ENCODE data around the gene CACNA1S.

CACNA1S gene

DNA sequence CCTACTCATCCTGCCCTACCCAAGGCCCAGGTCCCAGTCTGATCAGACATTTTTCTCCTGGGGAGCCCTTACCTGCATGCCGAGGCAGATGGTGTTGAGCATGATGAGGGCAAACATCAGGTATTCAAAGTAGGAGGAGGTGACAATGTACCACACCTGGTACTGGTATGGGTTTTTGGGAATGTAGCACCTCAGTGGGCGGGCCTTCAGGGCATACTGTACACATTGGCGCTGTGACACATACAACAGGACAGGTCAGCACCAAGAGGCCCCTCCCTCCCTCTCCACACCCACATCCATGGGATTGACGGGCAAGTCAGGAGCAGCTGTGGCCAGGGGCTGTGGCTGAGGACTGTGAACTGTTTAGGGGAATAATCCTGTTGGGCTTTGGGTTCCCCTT, 51.6 kb downstream of the CACNA1S start:
- Mint-ChIP-seq H3K27me3 (no peaks in the 10 kb centered on the region), H3K4me3 (no peak overlapping the region), H3K27ac (no peak overlapping the region), H3K36me3 (ENCODE audit: low read depth) (no peaks in the 10 kb centered on the region), H3K4me1 (ENCODE audit: low read depth) (peaks cover 16% of the 10 kb centered on the region), H3K9me3 (no peaks in the 10 kb centered on the region)

DNA sequence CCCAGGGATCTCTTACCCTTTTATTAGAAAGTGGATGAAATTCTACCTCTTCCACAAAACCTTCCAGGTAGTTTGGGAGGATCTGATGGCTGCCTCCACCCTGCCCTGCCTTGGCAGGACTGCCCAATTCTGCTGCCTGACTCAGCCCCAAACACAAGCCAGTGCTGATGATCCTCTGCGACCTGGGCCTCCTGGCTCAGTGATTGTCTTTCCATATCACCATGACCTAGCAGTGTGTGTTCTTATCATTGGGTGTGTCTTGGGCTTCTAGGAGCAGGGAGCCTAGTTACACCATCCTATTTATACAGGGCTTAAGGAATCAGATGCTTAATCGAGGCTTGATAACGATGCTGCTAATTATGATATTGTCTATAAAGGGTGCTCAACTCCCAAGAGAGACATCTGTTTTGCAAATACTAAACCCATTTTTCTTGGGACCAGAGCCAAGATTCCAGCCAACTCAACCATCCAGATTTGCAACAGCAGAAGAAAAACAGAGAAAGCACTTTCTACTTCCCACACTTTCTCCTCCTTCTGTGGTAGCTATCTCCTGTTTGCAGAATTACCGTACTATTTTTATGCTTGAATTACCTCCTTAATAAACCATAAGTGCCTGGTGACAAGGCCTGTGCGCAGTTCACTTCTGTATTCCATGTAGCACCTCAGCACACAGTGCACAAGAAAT, 52.2 kb downstream of the CACNA1S start:
- no peak overlapping the region for H3K4me3 Mint-ChIP-seq
- no peaks in the 10 kb centered on the region for H3K36me3 Mint-ChIP-seq (ENCODE audit: low read depth)
- H3K9me3 Mint-ChIP-seq: no peaks in the 10 kb centered on the region
- H3K27ac Mint-ChIP-seq: no peak overlapping the region
- H3K27me3 Mint-ChIP-seq: no peaks in the 10 kb centered on the region
- peaks cover 16% of the 10 kb centered on the region for H3K4me1 Mint-ChIP-seq (ENCODE audit: low read depth)

DNA sequence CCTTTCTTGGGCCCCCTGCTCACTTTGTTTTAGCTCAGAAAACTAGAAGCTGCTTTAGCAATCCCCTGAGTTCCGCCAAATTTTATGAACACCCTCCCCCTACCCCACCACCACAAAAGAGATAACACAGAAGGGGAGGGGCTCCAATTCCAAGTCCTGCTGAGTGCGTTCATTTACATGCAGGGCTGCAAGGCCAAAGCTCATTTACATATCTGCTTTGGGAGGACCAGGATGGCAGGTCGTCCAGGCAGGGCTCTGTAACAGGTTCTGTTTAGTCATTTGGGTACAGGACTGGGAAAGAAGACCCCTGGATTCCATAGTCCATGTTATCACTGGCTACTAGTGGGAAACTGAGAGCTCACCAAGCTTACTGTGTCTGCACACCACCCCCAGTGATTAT, 52.8 kb downstream of the CACNA1S start:
- Mint-ChIP-seq H3K27me3 (no peaks in the 10 kb centered on the region), H3K36me3 (ENCODE audit: low read depth) (no peaks in the 10 kb centered on the region), H3K4me3 (no peak overlapping the region), H3K9me3 (no peaks in the 10 kb centered on the region), H3K27ac (no peak overlapping the region), H3K4me1 (ENCODE audit: low read depth) (peaks cover 16% of the 10 kb centered on the region)

DNA sequence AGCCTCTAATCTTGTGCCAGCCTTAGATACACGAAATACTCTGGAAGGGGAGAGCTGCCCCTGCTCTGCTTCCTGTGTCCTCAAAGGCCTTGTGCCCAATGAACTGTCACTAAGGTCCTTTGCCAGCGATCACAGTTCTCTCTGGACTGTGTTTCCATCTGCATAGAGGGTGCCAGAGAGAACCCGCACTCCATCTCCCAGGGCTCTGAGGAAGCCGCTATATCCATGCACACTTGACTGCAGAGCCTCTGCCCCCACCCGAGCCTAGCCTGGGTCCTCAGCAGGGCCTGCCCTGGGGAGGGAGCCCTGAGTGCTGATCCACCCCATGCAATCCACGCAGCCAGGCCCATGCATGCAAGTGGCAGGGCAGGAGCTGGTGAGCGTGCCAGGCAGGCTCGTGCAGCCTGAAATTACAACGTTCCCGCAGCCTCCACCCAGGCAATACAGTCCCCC, 58.1 kb downstream of the CACNA1S start:
- Mint-ChIP-seq H3K27me3 (no peaks in the 10 kb centered on the region), H3K4me1 (ENCODE audit: low read depth) (peaks cover 28% of the 10 kb centered on the region), H3K36me3 (ENCODE audit: low read depth) (no peaks in the 10 kb centered on the region), H3K4me3 (no peak overlapping the region), H3K27ac (no peak overlapping the region), H3K9me3 (no peaks in the 10 kb centered on the region)

DNA sequence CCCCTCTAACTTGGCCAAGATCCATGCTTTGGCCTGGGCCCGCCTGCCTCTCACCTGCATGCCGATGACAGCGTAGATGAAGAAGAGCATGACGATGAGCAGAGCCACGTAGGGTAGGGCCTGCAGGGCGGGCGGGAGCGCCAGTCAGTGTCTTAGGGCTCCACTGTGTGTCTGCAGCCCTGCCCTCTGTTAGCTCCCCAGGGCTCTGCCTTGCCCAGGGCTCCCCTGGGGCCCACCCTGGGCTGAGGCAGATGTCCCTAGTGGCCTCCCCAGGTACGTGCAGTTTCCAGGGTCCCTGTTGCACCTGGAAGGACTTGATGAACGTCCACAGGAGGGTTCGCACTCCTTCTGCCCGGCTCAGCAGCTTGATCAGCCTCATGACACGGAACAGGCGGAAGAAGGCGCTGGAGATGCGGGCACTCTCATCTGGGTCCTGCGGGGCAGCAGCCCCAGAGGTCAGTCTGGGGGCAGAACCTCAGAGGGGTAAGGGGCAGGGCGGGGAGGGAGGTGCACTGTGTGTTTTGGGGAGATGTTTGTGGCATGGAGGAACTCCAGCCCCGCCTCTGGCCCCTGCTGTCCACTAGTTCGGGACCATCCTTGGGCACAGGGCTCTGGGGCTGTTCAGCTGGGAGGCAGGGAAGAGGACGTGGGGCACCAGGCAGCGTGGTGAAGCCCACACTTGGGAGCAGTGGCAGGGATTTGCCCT, 58.9 kb downstream of the CACNA1S start:
- Mint-ChIP-seq H3K27me3 (no peaks in the 10 kb centered on the region), H3K27ac (no peak overlapping the region), H3K4me1 (ENCODE audit: low read depth) (peaks cover 28% of the 10 kb centered on the region), H3K9me3 (no peaks in the 10 kb centered on the region), H3K4me3 (no peak overlapping the region), H3K36me3 (ENCODE audit: low read depth) (no peaks in the 10 kb centered on the region)

DNA sequence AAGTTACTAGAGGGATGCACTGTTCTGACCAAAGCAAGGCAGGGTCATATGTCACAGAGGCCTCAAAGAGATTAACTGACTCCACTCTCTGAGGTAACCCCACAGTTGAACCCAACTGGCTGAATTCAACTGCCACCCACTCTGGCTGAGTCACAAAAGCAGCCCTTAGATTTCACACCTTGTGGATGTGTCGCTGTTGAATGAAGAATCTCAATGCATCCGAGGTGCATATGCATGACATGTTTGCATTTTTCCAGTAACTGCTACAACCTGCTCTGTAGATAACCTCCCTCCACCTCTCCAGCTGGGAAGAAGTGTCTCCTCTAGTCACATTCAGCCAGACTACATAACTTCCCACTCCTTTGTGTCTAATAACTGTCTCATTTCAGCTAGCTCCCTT, 60.8 kb downstream of the CACNA1S start:
- no peak overlapping the region for H3K4me3 Mint-ChIP-seq
- no peaks in the 10 kb centered on the region for H3K9me3 Mint-ChIP-seq
- H3K36me3 Mint-ChIP-seq (ENCODE audit: low read depth): no peaks in the 10 kb centered on the region
- H3K27ac Mint-ChIP-seq: no peak overlapping the region
- H3K4me1 Mint-ChIP-seq (ENCODE audit: low read depth): peaks cover 12% of the 10 kb centered on the region
- no peaks in the 10 kb centered on the region for H3K27me3 Mint-ChIP-seq

DNA sequence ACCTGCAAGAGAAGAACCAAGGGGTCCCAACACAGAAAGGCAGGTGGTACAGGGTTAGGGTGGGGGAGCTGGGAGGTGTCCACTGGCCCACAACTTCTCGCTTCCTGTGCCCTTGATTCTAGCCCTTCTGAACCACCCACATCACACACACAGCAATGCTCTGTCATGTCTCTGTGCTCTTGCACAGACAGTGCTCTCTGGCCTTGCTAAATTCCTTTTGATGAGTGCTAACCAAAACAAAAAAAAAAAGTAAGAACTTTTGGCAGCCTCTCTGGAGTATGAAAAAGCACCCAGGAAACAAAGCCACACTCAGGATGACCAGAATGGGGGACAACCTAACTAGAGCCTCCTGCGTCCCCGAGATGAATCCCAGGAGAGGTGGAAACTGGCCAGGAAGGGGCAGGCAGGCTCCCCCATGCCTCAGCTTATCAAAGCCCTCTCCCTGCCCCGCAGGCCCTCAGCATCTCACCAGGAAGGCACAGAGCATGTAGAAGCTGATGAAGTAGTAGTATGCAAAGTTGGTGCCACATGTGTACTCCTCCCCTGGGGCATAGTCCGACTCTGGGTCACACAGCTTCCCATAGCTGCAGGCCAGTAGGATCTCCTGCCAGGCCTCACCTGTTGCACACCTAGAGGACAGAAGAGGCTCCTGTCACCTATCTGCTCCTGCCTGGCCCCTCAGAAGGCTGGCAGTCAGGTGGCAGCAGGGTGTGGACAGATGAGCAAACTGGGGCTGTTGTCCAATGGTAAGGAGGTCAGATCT, 61.5 kb downstream of the CACNA1S start:
- Mint-ChIP-seq H3K27me3 (no peaks in the 10 kb centered on the region), H3K27ac (no peak overlapping the region), H3K9me3 (no peaks in the 10 kb centered on the region), H3K4me3 (no peak overlapping the region), H3K36me3 (ENCODE audit: low read depth) (no peaks in the 10 kb centered on the region), H3K4me1 (ENCODE audit: low read depth) (peaks cover 12% of the 10 kb centered on the region)

DNA sequence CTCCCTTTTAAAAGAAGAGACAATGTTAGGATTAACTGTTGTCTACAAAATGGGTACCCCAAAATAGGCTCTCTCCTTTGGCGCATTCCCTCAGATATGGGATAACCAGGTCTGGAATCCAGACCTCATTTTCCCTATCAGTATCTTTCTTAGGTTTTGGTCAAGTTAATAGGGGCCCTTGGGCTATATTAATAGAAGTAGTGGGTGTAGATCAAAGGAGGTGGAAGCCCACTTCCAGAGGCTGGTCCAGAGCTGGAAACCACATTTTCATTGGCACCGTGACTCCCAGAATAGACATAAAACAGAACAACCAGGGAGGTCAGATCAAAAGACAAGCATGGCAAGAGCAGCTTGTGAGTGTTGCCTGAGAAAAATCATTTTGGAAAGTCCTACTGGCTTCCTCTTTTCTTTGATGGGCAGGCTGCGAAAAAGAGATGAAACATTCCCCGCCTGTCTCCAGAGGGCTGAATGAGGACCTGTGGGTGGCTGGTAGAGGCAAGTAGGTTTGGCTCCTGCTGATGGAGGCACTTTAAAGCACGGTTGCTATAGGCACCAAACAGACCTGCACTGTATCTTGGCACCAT, 62.9 kb downstream of the CACNA1S start:
- Mint-ChIP-seq H3K9me3 (no peaks in the 10 kb centered on the region), H3K4me3 (no peak overlapping the region), H3K27ac (no peak overlapping the region), H3K36me3 (ENCODE audit: low read depth) (no peaks in the 10 kb centered on the region), H3K4me1 (ENCODE audit: low read depth) (peaks cover 12% of the 10 kb centered on the region), H3K27me3 (peaks cover 5% of the 10 kb centered on the region)

DNA sequence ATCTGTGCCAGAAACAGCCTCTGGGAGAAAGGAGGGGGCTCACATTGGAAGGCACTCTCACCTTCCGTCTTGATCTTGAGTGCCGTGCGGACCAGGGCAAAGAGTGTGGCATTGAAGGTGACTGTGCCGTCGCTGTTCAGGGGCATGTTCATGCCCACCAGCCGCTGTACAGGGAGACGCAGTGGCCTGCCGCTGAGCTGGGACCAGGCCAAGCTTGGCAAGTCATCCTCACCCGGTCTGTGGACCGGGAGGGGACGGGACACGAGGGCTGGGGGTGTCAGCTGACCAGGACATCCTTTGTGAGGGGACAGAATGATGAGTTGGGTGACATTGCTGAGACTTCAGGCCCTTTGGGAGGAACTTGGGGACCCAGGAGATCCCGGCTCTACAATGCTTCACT, 63.7 kb downstream of the CACNA1S start:
- peaks cover 12% of the 10 kb centered on the region for H3K4me1 Mint-ChIP-seq (ENCODE audit: low read depth)

DNA sequence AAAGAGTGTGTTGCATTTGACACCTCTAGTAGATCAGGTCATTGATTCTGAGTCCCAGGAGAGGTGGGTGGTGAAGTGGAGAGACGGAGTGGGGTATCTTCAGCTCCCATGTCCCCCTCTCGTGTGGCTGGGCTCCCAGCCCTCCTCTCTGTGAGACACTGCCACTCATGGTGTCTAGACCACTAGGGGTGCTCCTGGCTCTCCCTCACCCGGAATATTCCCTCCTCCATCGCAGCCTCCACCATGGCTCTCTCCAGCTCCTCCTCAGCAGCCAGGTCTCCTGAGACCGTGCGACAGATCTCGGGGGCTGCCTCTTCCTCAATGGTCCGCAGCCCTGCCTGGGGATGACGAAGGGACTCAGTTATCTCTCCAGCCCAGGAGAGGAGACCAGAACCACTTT, 68.1 kb downstream of the CACNA1S start:
- no peaks in the 10 kb centered on the region for H3K36me3 Mint-ChIP-seq (ENCODE audit: low read depth)
- no peak overlapping the region for H3K4me3 Mint-ChIP-seq
- no peaks in the 10 kb centered on the region for H3K4me1 Mint-ChIP-seq (ENCODE audit: low read depth)
- H3K27me3 Mint-ChIP-seq: peaks cover 5% of the 10 kb centered on the region
- H3K9me3 Mint-ChIP-seq: no peaks in the 10 kb centered on the region
- no peak overlapping the region for H3K27ac Mint-ChIP-seq

More for the DNA sequence above, 63.7 kb downstream of the CACNA1S start:
- peaks cover 5% of the 10 kb centered on the region for H3K27me3 Mint-ChIP-seq
- H3K36me3 Mint-ChIP-seq (ENCODE audit: low read depth): no peaks in the 10 kb centered on the region
- no peak overlapping the region for H3K27ac Mint-ChIP-seq
- no peak overlapping the region for H3K4me3 Mint-ChIP-seq
- H3K9me3 Mint-ChIP-seq: no peaks in the 10 kb centered on the region

DNA sequence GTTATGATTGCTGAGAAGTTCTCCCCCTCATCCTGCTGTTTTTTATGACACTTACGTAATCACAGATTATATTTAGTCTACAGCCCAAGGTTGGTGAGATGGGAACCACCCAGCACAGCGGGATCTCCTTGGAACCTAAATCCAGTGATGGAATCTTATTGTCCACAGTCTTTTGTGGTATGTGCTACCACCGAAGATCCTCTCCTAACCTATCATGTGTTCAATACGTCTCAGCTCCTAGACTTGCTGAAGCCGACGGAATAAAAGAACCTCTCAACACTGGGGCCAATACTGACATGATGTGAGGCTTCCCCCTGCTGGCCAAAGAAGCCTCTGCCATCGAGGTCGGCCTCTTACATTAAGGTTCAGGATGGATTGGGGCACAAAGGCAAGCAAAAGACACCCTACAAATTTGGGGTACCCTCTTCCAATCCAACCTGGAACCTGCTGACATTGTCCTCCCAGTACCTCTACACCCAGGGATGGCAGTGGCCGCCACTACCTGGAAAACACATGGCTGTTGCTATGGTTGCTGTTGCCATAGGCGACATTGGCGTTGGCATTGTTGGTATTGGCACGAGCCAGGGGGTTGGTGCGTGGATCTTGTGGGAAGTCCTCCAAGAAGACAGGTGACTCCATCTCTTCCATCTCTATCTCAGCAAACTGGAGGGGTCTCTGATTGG, 69.3 kb downstream of the CACNA1S start:
- no peak overlapping the region for H3K4me3 Mint-ChIP-seq
- no peaks in the 10 kb centered on the region for H3K36me3 Mint-ChIP-seq (ENCODE audit: low read depth)
- no peaks in the 10 kb centered on the region for H3K4me1 Mint-ChIP-seq (ENCODE audit: low read depth)
- H3K9me3 Mint-ChIP-seq: no peaks in the 10 kb centered on the region
- no peak overlapping the region for H3K27ac Mint-ChIP-seq
- peaks cover 5% of the 10 kb centered on the region for H3K27me3 Mint-ChIP-seq

DNA sequence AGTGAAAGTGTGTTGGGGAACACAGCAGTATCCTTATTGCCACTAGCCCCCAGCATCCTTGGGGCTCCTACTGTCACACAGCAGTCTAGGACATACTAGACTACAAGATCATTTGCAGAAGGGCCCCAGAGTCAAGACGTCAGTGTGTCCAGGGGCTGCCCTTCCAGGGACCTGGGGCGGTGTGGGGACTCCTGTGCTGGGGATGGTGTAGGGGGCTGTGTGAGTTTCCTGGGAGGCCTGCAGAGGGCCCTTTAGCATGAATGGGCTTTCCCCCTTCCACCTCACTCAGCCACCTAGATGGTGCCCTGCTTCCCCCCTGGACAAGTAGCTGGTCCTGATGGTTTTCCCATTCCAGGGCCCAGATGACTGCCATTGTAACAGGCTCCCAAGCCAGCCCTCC, 71.2 kb downstream of the CACNA1S start:
- Mint-ChIP-seq H3K27me3 (peaks cover 5% of the 10 kb centered on the region), H3K4me1 (ENCODE audit: low read depth) (no peaks in the 10 kb centered on the region), H3K36me3 (ENCODE audit: low read depth) (no peaks in the 10 kb centered on the region), H3K27ac (no peak overlapping the region), H3K9me3 (no peaks in the 10 kb centered on the region), H3K4me3 (no peak overlapping the region)

DNA sequence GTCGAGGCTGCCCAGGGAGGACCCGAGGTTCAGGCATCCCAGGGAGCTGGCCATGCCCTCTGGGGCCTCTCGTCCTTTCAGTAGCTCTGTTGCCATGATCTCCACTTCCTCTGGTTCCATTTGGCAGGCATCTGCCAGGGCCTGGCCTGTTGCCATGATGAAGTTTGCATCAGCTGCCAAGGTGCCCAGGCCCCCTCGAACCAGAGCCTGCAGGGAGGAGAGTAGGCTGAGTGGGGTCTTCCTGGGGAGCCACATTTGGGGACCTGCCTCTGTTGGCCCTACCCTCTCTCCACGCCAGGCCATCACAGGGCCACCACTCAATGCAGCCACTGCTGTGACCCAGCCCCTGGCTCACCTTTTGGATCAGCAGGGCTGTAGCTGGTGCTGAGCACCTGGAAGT, 72.3 kb downstream of the CACNA1S start:
- Mint-ChIP-seq H3K27ac (no peak overlapping the region), H3K27me3 (peaks cover under 1% of the 10 kb centered on the region), H3K4me3 (no peak overlapping the region), H3K9me3 (no peaks in the 10 kb centered on the region), H3K4me1 (ENCODE audit: low read depth) (no peaks in the 10 kb centered on the region), H3K36me3 (ENCODE audit: low read depth) (no peaks in the 10 kb centered on the region)

DNA sequence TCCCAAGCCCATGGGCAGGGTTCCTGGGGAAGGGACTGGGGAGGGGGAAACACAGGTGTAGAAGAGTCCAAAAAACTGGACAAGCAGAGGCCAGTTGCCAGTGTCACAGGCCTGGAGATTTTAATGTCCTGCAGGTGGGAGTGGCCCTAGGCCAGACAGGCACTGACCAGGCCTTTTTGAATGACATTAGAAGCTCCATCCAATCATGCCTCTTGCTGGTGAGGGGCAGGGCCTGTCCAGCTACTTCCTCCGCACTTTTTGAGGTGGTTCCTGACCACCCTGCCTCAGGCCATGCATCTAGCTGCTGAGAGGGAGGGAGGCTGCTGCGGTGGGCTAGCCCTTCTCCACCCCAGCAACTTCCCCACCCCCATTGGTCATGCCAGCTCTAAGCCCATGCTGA, 72.8 kb downstream of the CACNA1S start:
- H3K27me3 Mint-ChIP-seq: no peaks in the 10 kb centered on the region
- H3K9me3 Mint-ChIP-seq: no peaks in the 10 kb centered on the region
- H3K27ac Mint-ChIP-seq: no peak overlapping the region
- H3K36me3 Mint-ChIP-seq (ENCODE audit: low read depth): no peaks in the 10 kb centered on the region
- H3K4me3 Mint-ChIP-seq: no peak overlapping the region
- no peaks in the 10 kb centered on the region for H3K4me1 Mint-ChIP-seq (ENCODE audit: low read depth)

Measured in stimulated activated naive CD8-positive, alpha-beta T cell treated with anti-CD3 and anti-CD28 coated beads, Interleukin-15, Interleukin-2, amounts not matched to agents 100 ng/mL and 50 ng/mL, for 24 hours (primary cell).